Right ventricle myocardium inferior (tissue), 1 donor: ENCODE results near the gene UBA3. TPM values are rescaled to one million over a fixed set of nuclear protein-coding genes. Genes with fewer than 3 reads are reported as not detected.

Source experiments
- ATAC-seq: fragments of 200-7000 bp; cut with Tn5 transposase; one replicate; pipeline ENCODE4 v1.9.1; 2020; ENCODE audit warnings: mild to moderate bottlenecking, moderate library complexity
- DNase-seq: peaks from one replicate; pipeline ENCODE4 v3.0.0; 2021; ENCODE audit errors: missing footprints
- intact Hi-C: fragments of 100-400 bp; cut with DNase I; formaldehyde crosslinking; loops from one replicate; pipeline ENCODE4 v1.11.0; 2022
- total RNA-seq: library from RNA; stranded (reverse); fragmentation: NEBNext Ultra II Directional; extraction: Animal tissue kit (Norgen Biotek cat#: 25700); gene quantifications from one replicate; pipeline ENCODE4 v1.2.1, GENCODE V29; 2021
- donor health status: DM: no; HTN: yes; CAD: no; lungs with severe emphysema.

Gene UBA3
- total RNA-seq, 1 donor from 2014 or later: 89.1 TPM

GRCh38 chr3:69105320-69105719 is 25.2 kb upstream of the UBA3 start:
- DNase-seq (no peak), ATAC-seq (no peak)
- intact Hi-C loops: no loop called here

- intact Hi-C loops: no loop called here
- ATAC-seq: no peak
- no peak for DNase-seq
Observed at GRCh38 chr3:69104586-69104985, 24.4 kb upstream of the UBA3 start.

- peak; percentile 46 for ATAC-seq
- intact Hi-C loops: no loop called here
- DNase-seq: no peak
Observed at GRCh38 chr3:69103123-69103522, 23.0 kb upstream of the UBA3 start.

GRCh38 chr3:69102384-69102783 is 22.2 kb upstream of the UBA3 start:
- ATAC-seq: no peak
- intact Hi-C loops: no loop called here
- no peak for DNase-seq

GRCh38 chr3:69099576-69099975 is 19.4 kb upstream of the UBA3 start:
- DNase-seq (no peak), ATAC-seq (peak; percentile 35)
- intact Hi-C loops: no loop called here

- ATAC-seq: no peak
- DNase-seq: no peak
- intact Hi-C loops: no loop called here
Observed at GRCh38 chr3:69097407-69098086, 17.4 kb upstream of the UBA3 start.

- DNase-seq: no peak
- no peak for ATAC-seq
- intact Hi-C loops: no loop called here
Observed at GRCh38 chr3:69096299-69096698, 16.1 kb upstream of the UBA3 start.

- intact Hi-C loops: no loop called here
- ATAC-seq: no peak
- no peak for DNase-seq
Observed at GRCh38 chr3:69095636-69096035, 15.5 kb upstream of the UBA3 start.

- intact Hi-C loops: no loop called here
- peak; percentile 7 for ATAC-seq
- DNase-seq: no peak
Observed at GRCh38 chr3:69094467-69095205, 14.5 kb upstream of the UBA3 start.

GRCh38 chr3:69092030-69092516 is 11.9 kb upstream of the UBA3 start:
- ATAC-seq: no peak
- intact Hi-C loops: no loop called here
- DNase-seq: no peak

GRCh38 chr3:69091389-69092029 is 11.3 kb upstream of the UBA3 start:
- DNase-seq: no peak
- intact Hi-C loops: no loop called here

GRCh38 chr3:69090021-69090420 is 9.9 kb upstream of the UBA3 start:
- ATAC-seq: no peak

More at GRCh38 chr3:69091389-69092029, 11.3 kb upstream of the UBA3 start:
- no peak for ATAC-seq

GRCh38 chr3:69088063-69088462 is 7.9 kb upstream of the UBA3 start:
- intact Hi-C loops: no loop called here

More at GRCh38 chr3:69090021-69090420, 9.9 kb upstream of the UBA3 start:
- no peak for DNase-seq
- intact Hi-C loops: no loop called here

GRCh38 chr3:69087030-69087791 is 7.0 kb upstream of the UBA3 start:
- intact Hi-C loops: no loop called here
- no peak for ATAC-seq
- no peak for DNase-seq

More at GRCh38 chr3:69088063-69088462, 7.9 kb upstream of the UBA3 start:
- DNase-seq (no peak), ATAC-seq (no peak)

GRCh38 chr3:69085833-69086722 is 5.9 kb upstream of the UBA3 start:
- intact Hi-C loops: loop anchor here (1.0 kb wide), 1 partner anchor 31 kb away; no protein-coding TSS in a partner anchor
- DNase-seq: peak; percentile 90
- ATAC-seq: peak; percentile 75

- peak; percentile 46 for ATAC-seq
- DNase-seq: no peak
- intact Hi-C loops: no loop called here
Observed at GRCh38 chr3:69085168-69085832, 5.1 kb upstream of the UBA3 start.

- peak; percentile 72 for ATAC-seq
- intact Hi-C loops: no loop called here
Observed at GRCh38 chr3:69084326-69085167, 4.4 kb upstream of the UBA3 start, which contains the start of gene ARL6IP5. ARL6IP5 (plus strand) TSS chr3:69084937; CDS start chr3:69085048, 111 bp downstream.

More at GRCh38 chr3:69084326-69085167, 4.4 kb upstream of the UBA3 start, which contains the start of gene ARL6IP5:
- peak; percentile 97 for DNase-seq
